RPMI7951 (cell line): ENCODE measurements around the gene TRIM37. TPM values are rescaled to one million over a fixed set of nuclear protein-coding genes. Genes with fewer than 3 reads are reported as not detected.
"Not testable (repeated sequence)": the region's sequence is repeated elsewhere in the genome, so short reads cannot be mapped to it uniquely, and the experiment has no call there.

Experiments used
- DNase-seq: peaks from one replicate; pipeline ENCODE4 v3.0.0-alpha.2; 2012; ENCODE audit warnings: low read depth
- total RNA-seq: library from RNA; depleted of rRNA; stranded (reverse); fragments of >200 nt; shearing (Covaris generic); gene quantifications from 2 replicates; pipeline ENCODE4 v1.2.3, GENCODE V29; 2014

The TRIM37 gene
- total RNA-seq, 1 experiment from 2014 or later, result 22.9 TPM

- no peak for DNase-seq
Measured at GRCh38 chr17:59110973-59111372, 4.3 kb upstream of the TRIM37 start.

- no peak for DNase-seq
Measured at GRCh38 chr17:59108400-59109102, 1.9 kb upstream of the TRIM37 start.

GRCh38 chr17:59107306-59107670, 608 bp upstream of the TRIM37 start:
- no peak for DNase-seq

GRCh38 chr17:59105852-59106462, 723 bp downstream of the TRIM37 start:
- DNase-seq, result peak; percentile 51

- no peak for DNase-seq
Measured at GRCh38 chr17:59101178-59101577, 5.5 kb downstream of the TRIM37 start.

- DNase-seq, result no peak
Measured at GRCh38 chr17:59097876-59098275, 8.8 kb downstream of the TRIM37 start.

GRCh38 chr17:59094861-59095530, 11.7 kb downstream of the TRIM37 start:
- no peak for DNase-seq

GRCh38 chr17:59093702-59094231, 12.9 kb downstream of the TRIM37 start:
- peak; percentile 87 for DNase-seq

- no peak for DNase-seq
Measured at GRCh38 chr17:59093145-59093701, 13.5 kb downstream of the TRIM37 start.

GRCh38 chr17:59090593-59090992, 16.1 kb downstream of the TRIM37 start:
- DNase-seq, result not testable (repeated sequence)

- DNase-seq, result no peak
Measured at GRCh38 chr17:59084154-59084553, 22.5 kb downstream of the TRIM37 start.

GRCh38 chr17:59074494-59074893, 32.2 kb downstream of the TRIM37 start:
- DNase-seq, result peak; percentile 17

GRCh38 chr17:59073972-59074371, 32.7 kb downstream of the TRIM37 start:
- DNase-seq, result no peak

- DNase-seq, result no peak
Measured at GRCh38 chr17:59069856-59070255, 36.8 kb downstream of the TRIM37 start.

GRCh38 chr17:59067756-59068155, 38.9 kb downstream of the TRIM37 start:
- no peak for DNase-seq

GRCh38 chr17:59067340-59067739, 39.3 kb downstream of the TRIM37 start:
- no peak for DNase-seq

GRCh38 chr17:59062509-59062908, 44.2 kb downstream of the TRIM37 start:
- no peak for DNase-seq

GRCh38 chr17:59056857-59057256, 49.8 kb downstream of the TRIM37 start:
- DNase-seq, result no peak

- DNase-seq, result no peak
Measured at GRCh38 chr17:59049798-59050197, 56.9 kb downstream of the TRIM37 start.

- DNase-seq, result no peak
Measured at GRCh38 chr17:59047616-59048015, 59.1 kb downstream of the TRIM37 start.

- DNase-seq, result no peak
Measured at GRCh38 chr17:59046192-59046591, 60.5 kb downstream of the TRIM37 start.

- no peak for DNase-seq
Measured at GRCh38 chr17:59038734-59039133, 67.9 kb downstream of the TRIM37 start.

GRCh38 chr17:59037960-59038359, 68.7 kb downstream of the TRIM37 start:
- DNase-seq, result no peak
